KMS-11 (cell line): ENCODE data around the gene MCF2L.

Experiments
- H2AFZ ChIP-seq: fragments of 200-600 bp; sonication (generic); 2 replicates; pipeline ENCODE4 v1.6.1; 2016; ENCODE audit warnings: antibody characterized with exemption, mixed run types, low read depth
- H3K27ac ChIP-seq: fragments of 200-600 bp; sonication (generic); 2 replicates; pipeline ENCODE4 v1.6.1; 2016; ENCODE audit warnings: mild to moderate bottlenecking, mixed run types
- H3K27me3 ChIP-seq: fragments of 200-600 bp; sonication (generic); 2 replicates; pipeline ENCODE4 v1.6.1; 2017; ENCODE audit warnings: mild to moderate bottlenecking, low read depth, mixed run types, moderate library complexity; ENCODE audit not compliant: insufficient read depth
- H3K36me3 ChIP-seq: fragments of 200-600 bp; sonication (generic); 2 replicates; pipeline ENCODE4 v1.6.1; 2017; ENCODE audit warnings: mild to moderate bottlenecking, mixed run types; ENCODE audit not compliant: insufficient read depth
- H3K4me1 ChIP-seq: fragments of 200-600 bp; sonication (generic); 2 replicates; pipeline ENCODE4 v1.6.1; 2016; ENCODE audit warnings: mild to moderate bottlenecking, low read depth, mixed run types; ENCODE audit not compliant: poor library complexity, severe bottlenecking
- H3K4me2 ChIP-seq: fragments of 200-600 bp; sonication (generic); 2 replicates; pipeline ENCODE4 v1.7.0; 2016; ENCODE audit warnings: mild to moderate bottlenecking, mixed run types
- H3K4me3 ChIP-seq: fragments of 200-600 bp; sonication (generic); IDR thresholded peaks from 2 replicates; pipeline ENCODE4 v1.6.1; 2017; ENCODE audit warnings: low read depth, low read length, mixed read lengths; ENCODE audit not compliant: insufficient read depth
- H3K79me2 ChIP-seq: fragments of 200-600 bp; sonication (generic); 2 replicates; pipeline ENCODE4 v1.6.1; 2016; ENCODE audit warnings: low read depth, mixed run types; ENCODE audit not compliant: insufficient read depth
- H3K9ac ChIP-seq: fragments of 200-600 bp; sonication (generic); 2 replicates; pipeline ENCODE4 v1.6.1; 2016; ENCODE audit warnings: mild to moderate bottlenecking, mixed run types
- H4K20me1 ChIP-seq: fragments of 200-600 bp; sonication (generic); 2 replicates; pipeline ENCODE4 v1.6.1; 2016; ENCODE audit warnings: mild to moderate bottlenecking, mixed run types; ENCODE audit not compliant: insufficient read depth
- TF ChIP-seq, protein P1 (sequence below): fragments of 200-600 bp; sonication (generic); conservative IDR thresholded peaks from 2 replicates; pipeline ENCODE4 v1.6.1; 2017; ENCODE audit warnings: low read depth, mild to moderate bottlenecking, antibody characterized with exemption, low read length, moderate library complexity, mixed read lengths

Gene MCF2L

GRCh38 chr13:113089693-113090414, 120.8 kb downstream of the MCF2L start:
- no peak overlapping the region for H3K9ac ChIP-seq
- H3K4me2 ChIP-seq = no peak overlapping the region
- TF ChIP-seq, protein P1, sequence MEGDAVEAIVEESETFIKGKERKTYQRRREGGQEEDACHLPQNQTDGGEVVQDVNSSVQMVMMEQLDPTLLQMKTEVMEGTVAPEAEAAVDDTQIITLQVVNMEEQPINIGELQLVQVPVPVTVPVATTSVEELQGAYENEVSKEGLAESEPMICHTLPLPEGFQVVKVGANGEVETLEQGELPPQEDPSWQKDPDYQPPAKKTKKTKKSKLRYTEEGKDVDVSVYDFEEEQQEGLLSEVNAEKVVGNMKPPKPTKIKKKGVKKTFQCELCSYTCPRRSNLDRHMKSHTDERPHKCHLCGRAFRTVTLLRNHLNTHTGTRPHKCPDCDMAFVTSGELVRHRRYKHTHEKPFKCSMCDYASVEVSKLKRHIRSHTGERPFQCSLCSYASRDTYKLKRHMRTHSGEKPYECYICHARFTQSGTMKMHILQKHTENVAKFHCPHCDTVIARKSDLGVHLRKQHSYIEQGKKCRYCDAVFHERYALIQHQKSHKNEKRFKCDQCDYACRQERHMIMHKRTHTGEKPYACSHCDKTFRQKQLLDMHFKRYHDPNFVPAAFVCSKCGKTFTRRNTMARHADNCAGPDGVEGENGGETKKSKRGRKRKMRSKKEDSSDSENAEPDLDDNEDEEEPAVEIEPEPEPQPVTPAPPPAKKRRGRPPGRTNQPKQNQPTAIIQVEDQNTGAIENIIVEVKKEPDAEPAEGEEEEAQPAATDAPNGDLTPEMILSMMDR = no peak
- H3K4me1 ChIP-seq = no peaks in the 10 kb centered on the region
- no peaks in the 10 kb centered on the region for H3K36me3 ChIP-seq
- no peaks in the 10 kb centered on the region for H3K79me2 ChIP-seq
- H4K20me1 ChIP-seq = no peaks in the 10 kb centered on the region
- H2AFZ ChIP-seq = no peak overlapping the region
- H3K4me3 ChIP-seq = no peak overlapping the region
- no peak overlapping the region for H3K27ac ChIP-seq
- no peaks in the 10 kb centered on the region for H3K27me3 ChIP-seq

DNA sequence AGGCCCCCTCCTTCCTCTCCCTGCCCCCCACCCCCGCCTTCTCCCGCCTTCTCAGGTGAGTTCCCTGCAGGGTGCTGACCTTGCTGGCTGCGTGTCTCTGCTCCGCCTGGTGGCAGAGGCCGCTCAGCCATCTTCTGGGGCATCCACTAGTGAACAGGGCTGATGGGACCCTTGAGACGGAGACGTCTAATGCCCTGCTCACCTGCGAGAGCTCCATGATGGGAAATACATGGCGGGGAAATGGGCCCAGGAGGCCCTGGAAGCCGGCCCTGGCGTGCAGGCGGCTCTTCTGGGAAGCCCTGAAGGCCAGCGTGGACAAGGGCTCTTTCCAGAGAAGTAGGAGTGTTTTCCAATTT, 121.4 kb downstream of the MCF2L start:
- Histone ChIP-seq H2AFZ (no peak overlapping the region), H3K9ac (no peak overlapping the region), H3K36me3 (no peaks in the 10 kb centered on the region), H3K27me3 (no peaks in the 10 kb centered on the region), H3K27ac (no peak overlapping the region), H3K4me2 (no peak overlapping the region), H3K4me1 (no peaks in the 10 kb centered on the region), H3K4me3 (no peak overlapping the region), H4K20me1 (no peaks in the 10 kb centered on the region), H3K79me2 (no peaks in the 10 kb centered on the region)
- TF ChIP-seq, protein P1 = no peak

DNA sequence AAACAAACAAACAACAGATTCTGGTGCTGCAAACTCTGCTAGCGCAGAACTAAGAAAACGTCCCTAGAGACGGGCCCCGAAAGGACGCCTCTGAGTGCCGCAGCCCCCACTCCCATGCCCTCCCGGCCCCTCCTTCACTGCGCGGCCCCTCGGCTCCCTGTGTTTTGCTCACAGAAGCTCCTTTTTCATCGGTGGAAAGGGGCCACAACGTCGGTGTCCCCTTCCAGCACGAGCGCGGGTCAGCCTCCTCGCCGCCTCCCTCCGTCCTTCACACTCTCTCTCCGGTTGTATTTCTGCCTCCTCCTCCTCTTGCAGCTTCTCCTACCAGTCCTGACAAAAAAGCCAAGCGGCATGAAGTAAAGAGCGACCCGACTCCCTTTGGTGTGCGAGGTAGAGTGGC, 121.8 kb downstream of the MCF2L start:
- Histone ChIP-seq H3K4me1 (no peaks in the 10 kb centered on the region), H4K20me1 (no peaks in the 10 kb centered on the region), H3K27ac (no peak overlapping the region), H3K4me3 (no peak overlapping the region), H3K9ac (no peak overlapping the region), H3K4me2 (no peak overlapping the region), H3K27me3 (no peaks in the 10 kb centered on the region), H3K79me2 (no peaks in the 10 kb centered on the region), H2AFZ (no peak overlapping the region), H3K36me3 (no peaks in the 10 kb centered on the region)
- TF ChIP-seq, protein P1 = no peak

DNA sequence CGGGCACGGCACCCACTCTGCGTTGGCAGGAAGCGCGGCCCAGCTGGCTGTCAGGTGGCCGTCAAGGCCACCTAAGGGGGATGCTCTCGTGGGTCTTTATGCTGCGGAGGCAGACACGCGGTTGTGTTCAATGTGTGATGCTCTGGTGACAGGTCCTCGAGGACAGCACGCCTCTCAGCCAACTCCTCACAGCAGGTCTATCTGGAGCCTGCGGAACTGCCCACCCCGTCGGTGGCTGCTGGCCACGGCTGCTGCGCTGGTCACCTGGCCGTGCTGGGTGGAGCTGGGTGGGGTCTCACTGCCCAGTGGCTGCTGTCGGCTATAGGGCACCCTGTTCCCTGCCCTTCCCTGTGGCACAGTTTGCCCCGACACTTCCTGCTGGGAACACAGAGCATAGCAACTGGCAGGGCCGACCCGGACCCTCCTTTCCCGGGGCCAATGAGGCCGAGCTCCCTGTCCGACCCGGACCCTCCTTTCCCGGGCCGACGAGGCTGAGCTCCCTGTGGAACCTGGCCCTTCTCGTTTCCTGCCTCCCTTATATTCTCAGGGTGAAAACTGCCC, 122.3 kb downstream of the MCF2L start:
- no peaks in the 10 kb centered on the region for H4K20me1 ChIP-seq
- TF ChIP-seq, protein P1 = no peak
- no peak overlapping the region for H2AFZ ChIP-seq
- no peak overlapping the region for H3K9ac ChIP-seq
- H3K27me3 ChIP-seq = no peaks in the 10 kb centered on the region
- no peak overlapping the region for H3K4me2 ChIP-seq
- no peaks in the 10 kb centered on the region for H3K36me3 ChIP-seq
- H3K4me3 ChIP-seq = no peak overlapping the region
- no peaks in the 10 kb centered on the region for H3K79me2 ChIP-seq
- no peaks in the 10 kb centered on the region for H3K4me1 ChIP-seq
- H3K27ac ChIP-seq = no peak overlapping the region
